Heart right ventricle (tissue), 16 donors: ENCODE results near the gene CD276. TPM values are rescaled to one million over a fixed set of nuclear protein-coding genes. Genes with fewer than 3 reads are reported as not detected.
A peak's percentile ranks its signal among the peaks of the same experiment; 100 is the strongest.
"Not testable (repeated sequence)": the region's sequence is repeated elsewhere in the genome, so short reads cannot be mapped to it uniquely, and the experiment has no call there.

Experiments used
- ATAC-seq, 8 donors: fragments of 200-7000 bp; cut with Tn5 transposase; one replicate each; pipeline ENCODE4 v1.9.1; 2020; ENCODE audit warnings: mild to moderate bottlenecking in 8 of 8, moderate library complexity in 8 of 8, moderate number of reproducible peaks in 1 of 8
- DNase-seq, 2 donors: peaks; one replicate each; pipeline ENCODE4 v3.0.0-alpha.2; 2020
- H3K27ac ChIP-seq, 10 donors: fragments of 200-600 bp; sonication (generic) in 2 of 10; one replicate each; pipeline versions ENCODE4 v1.5.0 to v1.8.0; 2020 to 2022; ENCODE audit warnings: mild to moderate bottlenecking in 3 of 10
- H3K27me3 ChIP-seq, 7 donors: fragments of 200-600 bp; one replicate each; pipeline ENCODE4 v1.8.0; 2021 to 2022; ENCODE audit warnings: mild to moderate bottlenecking in 2 of 7
- H3K36me3 ChIP-seq, 9 donors: fragments of 200-600 bp; sonication (generic) in 1 of 9; one replicate each; pipeline versions ENCODE4 v1.5.0 to v1.8.0; 2020 to 2022; ENCODE audit warnings: mild to moderate bottlenecking in 2 of 9
- H3K4me1 ChIP-seq, 9 donors: fragments of 200-600 bp; sonication (generic) in 1 of 9; one replicate each; pipeline versions ENCODE4 v1.5.0 to v1.8.0; 2020 to 2022; ENCODE audit warnings: mild to moderate bottlenecking in 4 of 9
- H3K4me3 ChIP-seq, 10 donors: fragments of 200-600 bp; sonication (generic) in 2 of 10; one replicate each; pipeline versions ENCODE4 v1.5.0 to v1.8.0; 2020 to 2022; ENCODE audit warnings: mild to moderate bottlenecking in 7 of 10, moderate library complexity in 2 of 10
- H3K9me3 ChIP-seq, 11 donors: fragments of 200-600 bp in 10 of 11; sonication (generic) in 2 of 11; one replicate each; pipeline versions ENCODE4 v1.5.0 to v1.8.0; 2013 to 2022; ENCODE audit warnings: mild to moderate bottlenecking in 2 of 11, control low read depth in 1 of 11, moderate library complexity in 1 of 11
- WGBS, 2 donors: extraction: QIAGEN DNeasy Blood & Tissue Kit; methylation state at CpG; one replicate each; pipeline ENCODE4 v1.1.7; 2013; ENCODE audit warnings: inconsistent platforms in 1 of 2; 5-methylcytosine and 5-hydroxymethylcytosine counted together
- intact Hi-C, 10 donors: fragments of 100-400 bp; cut with DNase I; formaldehyde crosslinking; loops; one replicate each; pipeline versions ENCODE4 v1.11.1 to v1.14.2; 2022
- polyA plus RNA-seq, 2 donors: library from polyadenylated mRNA; stranded (reverse); fragments of 200-250 nt; gene quantifications; one replicate each; pipeline ENCODE4 v1.2.3, GENCODE V29; 2013
- total RNA-seq, 10 donors: library from RNA; stranded (reverse); fragmentation: NEBNext Ultra II Directional in 3 of 10; extraction: Animal tissue kit (Norgen Biotek cat#: 25700) in 3 of 10; gene quantifications; one replicate each; pipeline versions ENCODE4 v1.2.1 to v1.2.4, GENCODE V29; 2021 to 2023
- TF ChIP-seq, protein P1 (sequence below), 9 donors: fragments of 200-600 bp; sonication (generic) in 2 of 9; IDR thresholded peaks; one replicate each; pipeline versions ENCODE4 v1.5.0 to v1.8.0; 2021 to 2022; ENCODE audit warnings: antibody characterized with exemption in 9 of 9, mild to moderate bottlenecking in 5 of 9, moderate library complexity in 1 of 9
- donor health status: Arrhythmogenic right ventricular cardiomyopathy.
- donor health status: ischemic (EF 13 %, LVEDD 7.1; RV severe dilation, severe dysfunction).
- donor health status: healthy with polysubstance abuse.
- donor health status: DM: no; HTN: yes; CAD: no.
- donor health status: DM: no; HTN: no; CAD: no.
- donor health status: ischemic (EF 25% LVEDD 6.9; RV normal size, moderate dysfunction).
- donor health status: ischemic (EF 25% LVEDD 5.7; RV mildly dilated, moderate dysfunction).
- donor health status: healthy.
- donor health status: DM: yes; HTN: yes; CAD: no.
- donor health status: Ischemic cardiomyopathy.
- donor health status: ischemic (EF 35%, LVEDD 5.7; RV mildly dilated, moderate dysfunction).
- donor health status: nonischemic (EF 11% LVEDD 7.7; RV severe dilation, severe dysfunction).
- donor health status: DM: yes; HTN: yes; CAD: no.
- donor health status: PGD.
- donor health status: ischemic (EF 29% LVEDD 5.4; RV normal size, mild dysfunction).
- donor health status: nonischemic (EF 23%, LVEDD 6.1; RV moderate dilation, normal function).

CD276 gene
- total and polyA plus RNA-seq, 12 donors: 26.5 to 77.1 (median 38.1) TPM

DNA sequence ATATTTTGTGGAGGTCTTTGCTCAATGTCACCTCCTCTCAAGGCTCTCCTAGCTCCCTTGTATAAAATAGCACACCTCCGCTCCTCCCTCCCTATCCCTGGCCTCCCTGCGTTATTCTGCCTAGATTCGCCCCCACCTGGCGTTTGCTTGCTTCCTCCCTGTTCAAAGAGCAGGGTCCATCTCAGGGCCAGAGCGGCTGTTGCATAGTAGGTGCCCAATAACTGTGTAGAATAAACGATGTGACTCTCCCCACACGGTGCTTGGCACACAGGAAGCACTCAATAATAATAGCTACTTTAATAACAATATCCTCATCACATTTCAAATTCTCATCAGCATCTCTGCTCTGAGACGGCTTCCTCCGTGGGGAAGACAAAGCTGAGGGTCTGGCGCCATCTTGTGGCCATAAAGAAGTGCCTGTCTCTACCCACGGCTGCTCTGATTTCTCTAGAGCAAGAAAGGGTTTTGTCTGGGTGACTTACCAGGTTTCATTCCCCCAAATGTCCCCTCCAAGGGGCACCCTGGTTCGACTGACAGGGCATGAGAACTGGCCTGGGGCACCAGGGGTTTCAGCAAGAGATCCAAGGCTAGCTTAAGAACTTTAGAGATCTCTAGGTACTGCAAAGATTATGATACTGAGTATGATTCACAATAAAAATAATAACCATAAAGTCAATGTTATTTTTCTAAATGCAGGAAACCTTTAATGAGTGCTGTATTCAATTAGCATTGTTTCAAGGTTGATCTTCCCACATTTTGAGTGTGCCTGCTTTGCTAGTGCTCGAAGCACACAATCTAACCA is 16.1 kb downstream of the CD276 start:
- 34 to 35% methylated on average over 13 of the region's 13 CpGs for whole genome bisulfite sequencing, 2 donors
- peaks cover 0 to 41% (median 0%) of the 10 kb centered on the region in 9 donors for H3K36me3 ChIP-seq
- intact Hi-C loops: loop anchor here (1.0 to 10.0 kb wide), 13 partner anchors 23 to 458 kb away; partner anchors contain the start of gene NPTN (in 1 of the 10)

DNA sequence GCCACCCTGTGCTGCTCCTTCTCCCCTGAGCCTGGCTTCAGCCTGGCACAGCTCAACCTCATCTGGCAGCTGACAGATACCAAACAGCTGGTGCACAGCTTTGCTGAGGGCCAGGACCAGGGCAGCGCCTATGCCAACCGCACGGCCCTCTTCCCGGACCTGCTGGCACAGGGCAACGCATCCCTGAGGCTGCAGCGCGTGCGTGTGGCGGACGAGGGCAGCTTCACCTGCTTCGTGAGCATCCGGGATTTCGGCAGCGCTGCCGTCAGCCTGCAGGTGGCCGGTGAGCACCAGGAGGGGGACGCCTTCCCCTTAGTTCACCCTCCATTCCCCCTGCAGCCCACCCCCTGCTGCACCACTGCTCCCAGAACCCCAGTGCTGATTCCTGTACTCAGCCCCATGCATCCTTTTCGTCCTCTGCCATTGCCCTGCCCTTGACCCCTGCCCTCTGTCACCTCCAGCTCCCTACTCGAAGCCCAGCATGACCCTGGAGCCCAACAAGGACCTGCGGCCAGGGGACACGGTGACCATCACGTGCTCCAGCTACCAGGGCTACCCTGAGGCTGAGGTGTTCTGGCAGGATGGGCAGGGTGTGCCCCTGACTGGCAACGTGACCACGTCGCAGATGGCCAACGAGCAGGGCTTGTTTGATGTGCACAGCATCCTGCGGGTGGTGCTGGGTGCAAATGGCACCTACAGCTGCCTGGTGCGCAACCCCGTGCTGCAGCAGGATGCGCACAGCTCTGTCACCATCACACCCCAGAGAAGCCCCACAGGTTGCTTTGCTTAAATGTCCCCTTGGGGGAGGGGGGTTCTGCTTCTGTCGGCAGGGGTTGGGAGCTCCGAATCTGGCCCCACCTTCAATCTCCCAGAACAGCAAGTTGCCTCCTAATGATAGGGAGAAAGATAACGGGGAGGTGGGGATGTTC is 18.4 kb downstream of the CD276 start:
- peaks cover 0 to 63% (median 0%) of the 10 kb centered on the region in 9 donors for H3K36me3 ChIP-seq

More for the DNA sequence above, 16.1 kb downstream of the CD276 start:
- Histone ChIP-seq H3K27ac (no peak overlapping the region), H3K9me3 (no peaks in the 10 kb centered on the region), H3K4me3 (no peak overlapping the region), H3K4me1 (peaks cover 13 to 43% (median 33%) of the 10 kb centered on the region in 9 donors), H3K27me3 (peaks cover 0 to 13% (median 0%) of the 10 kb centered on the region in 7 donors)
- DNase-seq (peak; percentile 65 to 81), ATAC-seq (peak in 7 of 8 donors; percentile 19 to 48 (median 36))
- TF ChIP-seq, protein P1, sequence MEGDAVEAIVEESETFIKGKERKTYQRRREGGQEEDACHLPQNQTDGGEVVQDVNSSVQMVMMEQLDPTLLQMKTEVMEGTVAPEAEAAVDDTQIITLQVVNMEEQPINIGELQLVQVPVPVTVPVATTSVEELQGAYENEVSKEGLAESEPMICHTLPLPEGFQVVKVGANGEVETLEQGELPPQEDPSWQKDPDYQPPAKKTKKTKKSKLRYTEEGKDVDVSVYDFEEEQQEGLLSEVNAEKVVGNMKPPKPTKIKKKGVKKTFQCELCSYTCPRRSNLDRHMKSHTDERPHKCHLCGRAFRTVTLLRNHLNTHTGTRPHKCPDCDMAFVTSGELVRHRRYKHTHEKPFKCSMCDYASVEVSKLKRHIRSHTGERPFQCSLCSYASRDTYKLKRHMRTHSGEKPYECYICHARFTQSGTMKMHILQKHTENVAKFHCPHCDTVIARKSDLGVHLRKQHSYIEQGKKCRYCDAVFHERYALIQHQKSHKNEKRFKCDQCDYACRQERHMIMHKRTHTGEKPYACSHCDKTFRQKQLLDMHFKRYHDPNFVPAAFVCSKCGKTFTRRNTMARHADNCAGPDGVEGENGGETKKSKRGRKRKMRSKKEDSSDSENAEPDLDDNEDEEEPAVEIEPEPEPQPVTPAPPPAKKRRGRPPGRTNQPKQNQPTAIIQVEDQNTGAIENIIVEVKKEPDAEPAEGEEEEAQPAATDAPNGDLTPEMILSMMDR (IDR thresholded peaks at IDR 0.05): peak; percentile 92 to 97 (median 94)

DNA sequence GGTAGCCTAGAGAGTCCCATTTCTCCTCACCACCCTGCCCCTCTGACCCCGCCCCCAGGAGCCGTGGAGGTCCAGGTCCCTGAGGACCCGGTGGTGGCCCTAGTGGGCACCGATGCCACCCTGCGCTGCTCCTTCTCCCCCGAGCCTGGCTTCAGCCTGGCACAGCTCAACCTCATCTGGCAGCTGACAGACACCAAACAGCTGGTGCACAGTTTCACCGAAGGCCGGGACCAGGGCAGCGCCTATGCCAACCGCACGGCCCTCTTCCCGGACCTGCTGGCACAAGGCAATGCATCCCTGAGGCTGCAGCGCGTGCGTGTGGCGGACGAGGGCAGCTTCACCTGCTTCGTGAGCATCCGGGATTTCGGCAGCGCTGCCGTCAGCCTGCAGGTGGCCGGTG is 19.4 kb downstream of the CD276 start:
- not testable (repeated sequence) for DNase-seq, H3K4me3 ChIP-seq, H3K9me3 ChIP-seq, H3K27ac ChIP-seq
- 90 to 94% methylated on average over 23 of the region's 23 CpGs for WGBS, 2 donors
- H3K36me3 ChIP-seq: peaks cover 0 to 69% (median 4%) of the 10 kb centered on the region in 9 donors
- H3K27me3 ChIP-seq: peaks cover 0 to 11% (median 0%) of the 10 kb centered on the region in 7 donors
- ATAC-seq: peak in 1 of 8 donors; percentile 8
- peaks cover 0 to 15% (median 4%) of the 10 kb centered on the region in 9 donors for H3K4me1 ChIP-seq
- intact Hi-C loops: loop anchor here in 7 of 10 donors (2.0 to 10.0 kb wide), 10 partner anchors 59 to 461 kb away; partner anchors contain the start of gene NPTN (in 1 of the 7)

More for the DNA sequence above, 18.4 kb downstream of the CD276 start:
- WGBS, 2 donors: 87 to 90% methylated on average over 33 of the region's 33 CpGs
- not testable (repeated sequence) for DNase-seq, H3K9me3 ChIP-seq, H3K4me3 ChIP-seq, H3K27ac ChIP-seq
- intact Hi-C loops: loop anchor here in 7 of 10 donors (2.0 to 10.0 kb wide), 10 partner anchors 58 to 460 kb away; partner anchors contain the start of gene NPTN (in 1 of the 7)
- ATAC-seq: peak in 1 of 8 donors; percentile 16
- H3K4me1 ChIP-seq: peaks cover 3 to 26% (median 11%) of the 10 kb centered on the region in 9 donors
- peaks cover 0 to 13% (median 0%) of the 10 kb centered on the region in 7 donors for H3K27me3 ChIP-seq

DNA sequence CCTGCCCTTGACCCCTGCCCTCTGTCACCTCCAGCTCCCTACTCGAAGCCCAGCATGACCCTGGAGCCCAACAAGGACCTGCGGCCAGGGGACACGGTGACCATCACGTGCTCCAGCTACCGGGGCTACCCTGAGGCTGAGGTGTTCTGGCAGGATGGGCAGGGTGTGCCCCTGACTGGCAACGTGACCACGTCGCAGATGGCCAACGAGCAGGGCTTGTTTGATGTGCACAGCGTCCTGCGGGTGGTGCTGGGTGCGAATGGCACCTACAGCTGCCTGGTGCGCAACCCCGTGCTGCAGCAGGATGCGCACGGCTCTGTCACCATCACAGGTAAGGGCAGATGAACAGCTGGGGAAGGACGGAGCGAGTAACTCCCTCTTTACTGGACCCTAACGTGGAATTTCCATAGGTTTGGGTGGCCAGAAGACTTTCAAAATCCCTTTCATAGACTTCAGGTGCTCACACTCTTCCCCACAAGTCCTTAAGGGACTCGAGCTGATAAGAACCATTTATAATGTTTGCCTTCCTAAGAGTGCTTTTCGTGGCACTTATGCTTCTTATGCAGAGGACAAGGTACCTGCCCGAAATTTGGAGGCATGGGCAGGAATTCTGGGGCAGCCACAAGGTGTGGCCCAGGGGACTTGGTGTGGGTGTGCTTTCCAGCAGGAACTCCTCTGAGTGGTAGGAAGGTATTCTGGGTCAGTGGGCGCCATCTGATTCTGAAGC is 20.1 kb downstream of the CD276 start:
- not testable (repeated sequence) for H3K9me3 ChIP-seq, H3K4me3 ChIP-seq, H3K27ac ChIP-seq, DNase-seq, H3K27me3 ChIP-seq
- peak in 1 of 8 donors; percentile 21 for ATAC-seq
- Histone ChIP-seq H3K4me1 (peaks cover 0 to 13% (median 4%) of the 10 kb centered on the region in 9 donors), H3K36me3 (peaks cover 0 to 75% (median 6%) of the 10 kb centered on the region in 9 donors)
- WGBS, 2 donors: 83 to 85% methylated on average over 23 of the region's 23 CpGs
- intact Hi-C loops: loop anchor here in 7 of 10 donors (5.0 to 10.0 kb wide), 9 partner anchors 67 to 462 kb away; partner anchors contain the start of gene NPTN (in 1 of the 7)
